CD14-positive monocyte (primary cell): ENCODE results near the gene TNXB. TPM values are rescaled to one million over a fixed set of nuclear protein-coding genes. Genes with fewer than 3 reads are reported as not detected.

ENCODE experiments used
- DNase-seq, 3 donors: peaks; one replicate each; pipeline ENCODE4 v3.0.0-alpha.2; 2011 to 2022
- H2AFZ ChIP-seq: 2 replicates; pipeline ENCODE4 v1.6.0; 2012; ENCODE audit warnings: mild to moderate bottlenecking, low read depth, low read length, inconsistent platforms; ENCODE audit not compliant: insufficient read depth, poor library complexity, severe bottlenecking
- H3K27ac ChIP-seq, 2 donors: 1 replicate in 1 of 2; 2 replicates in 1 of 2; pipeline ENCODE4 v1.5.1; 2012 to 2013; ENCODE audit warnings: low read length in 2 of 2, control low read depth in 1 of 2, inconsistent platforms in 1 of 2, low read depth in 1 of 2, mild to moderate bottlenecking in 1 of 2
- H3K27me3 ChIP-seq, 2 donors: one replicate each; pipeline versions ENCODE4 v1.6.0 to v1.6.1; 2011 to 2013; ENCODE audit warnings: low read length in 2 of 2; ENCODE audit not compliant: control insufficient read depth in 2 of 2, insufficient read depth in 2 of 2
- H3K36me3 ChIP-seq, 2 donors: replicated peaks in 1 of 2; 1 replicate in 1 of 2; 2 replicates in 1 of 2; pipeline versions ENCODE4 v1.5.1 to v1.6.1; 2012 to 2013; ENCODE audit warnings: low read length in 2 of 2, control low read depth in 1 of 2, inconsistent platforms in 1 of 2, mild to moderate bottlenecking in 1 of 2; ENCODE audit not compliant: insufficient read depth in 2 of 2, control insufficient read depth in 1 of 2
- H3K4me1 ChIP-seq, 2 donors: 1 replicate in 1 of 2; 2 replicates in 1 of 2; pipeline versions ENCODE4 v1.5.1 to v1.6.1; 2012 to 2013; ENCODE audit warnings: low read length in 2 of 2, control low read depth in 1 of 2, inconsistent platforms in 1 of 2, mild to moderate bottlenecking in 1 of 2, moderate library complexity in 1 of 2; ENCODE audit not compliant: insufficient read depth in 2 of 2, control insufficient read depth in 1 of 2
- H3K4me2 ChIP-seq: replicated peaks from 2 replicates; pipeline ENCODE3; 2012; ENCODE audit warnings: low read length, moderate library complexity, mild to moderate bottlenecking; ENCODE audit not compliant: poor library complexity, severe bottlenecking; ENCODE audit errors: extremely low read depth
- H3K4me3 ChIP-seq, 3 experiments: fragments of 200-600 bp in 1 of 3; sonication (generic) in 1 of 3; replicated peaks in 1 of 3; 1 replicate in 2 of 3; 2 replicates in 1 of 3; pipeline ENCODE4 v1.5.1; 2011 to 2013; ENCODE audit warnings: low read length in 3 of 3, mild to moderate bottlenecking in 3 of 3, control low read depth in 2 of 3, low read depth in 2 of 3, inconsistent platforms in 1 of 3, moderate library complexity in 1 of 3
- H3K79me2 ChIP-seq: 2 replicates; pipeline ENCODE4 v1.6.0; 2012; ENCODE audit warnings: mild to moderate bottlenecking, control low read depth, inconsistent platforms, low read length, moderate library complexity; ENCODE audit not compliant: insufficient read depth
- H3K9ac ChIP-seq: 2 replicates; pipeline ENCODE4 v1.6.0; 2017; ENCODE audit warnings: low read length, mild to moderate bottlenecking; ENCODE audit not compliant: insufficient read depth, poor library complexity, severe bottlenecking
- H3K9me3 ChIP-seq, 2 donors: replicated peaks in 1 of 2; 1 replicate in 1 of 2; 2 replicates in 1 of 2; pipeline versions ENCODE4 v1.5.1 to v1.6.1; 2012 to 2013; ENCODE audit warnings: low read length in 2 of 2, control low read depth in 1 of 2; ENCODE audit not compliant: control insufficient read depth in 1 of 2, insufficient read depth in 1 of 2
- H4K20me1 ChIP-seq: 2 replicates; pipeline ENCODE4 v1.6.0; 2012; ENCODE audit warnings: mild to moderate bottlenecking, low read length, control low read depth, moderate library complexity; ENCODE audit not compliant: insufficient read depth
- H3K27ac Mint-ChIP-seq, 7 donors: one replicate each; pipeline ENCODE4 v1.8.0; 2020; ENCODE audit warnings: mild to moderate bottlenecking in 7 of 7, mixed read lengths in 7 of 7, moderate library complexity in 6 of 7, inconsistent platforms in 2 of 7
- H3K27me3 Mint-ChIP-seq, 3 donors: one replicate each; pipeline ENCODE4 v1.8.0; 2021 to 2022; ENCODE audit warnings: low read depth in 3 of 3, mild to moderate bottlenecking in 3 of 3, mixed read lengths in 3 of 3, moderate library complexity in 3 of 3, inconsistent platforms in 1 of 3
- H3K36me3 Mint-ChIP-seq, 2 donors: one replicate each; pipeline ENCODE4 v1.8.0; 2020; ENCODE audit warnings: mixed read lengths in 2 of 2, inconsistent platforms in 1 of 2, mild to moderate bottlenecking in 1 of 2
- H3K4me1 Mint-ChIP-seq: one replicate; pipeline ENCODE4 v1.8.0; 2020; ENCODE audit warnings: mild to moderate bottlenecking, mixed read lengths
- H3K4me3 Mint-ChIP-seq, 2 donors: one replicate each; pipeline ENCODE4 v1.8.0; 2020; ENCODE audit warnings: mild to moderate bottlenecking in 2 of 2, mixed read lengths in 2 of 2, moderate library complexity in 1 of 2
- H3K9me3 Mint-ChIP-seq, 7 donors: one replicate each; pipeline ENCODE4 v1.8.0; 2020 to 2022; ENCODE audit warnings: mixed read lengths in 7 of 7, mild to moderate bottlenecking in 6 of 7, moderate library complexity in 6 of 7, inconsistent platforms in 2 of 7
- CTCF ChIP-seq: fragments of 200-600 bp; IDR thresholded peaks from one replicate; pipeline ENCODE4 v1.8.0; 2022; ENCODE audit warnings: antibody characterized with exemption, mild to moderate bottlenecking
- WGBS: methylation state at CpG from one replicate; pipeline ENCODE4 v1.1.5; 2013; ENCODE audit warnings: missing lambda C conversion rate; ENCODE audit not compliant: insufficient coverage; 5-methylcytosine and 5-hydroxymethylcytosine counted together
- intact Hi-C, 2 donors: fragments of 100-400 bp; cut with micrococcal nuclease; formaldehyde crosslinking; loops; one replicate each; pipeline versions ENCODE4 v1.15.0 to v1.15.1; 2023
- polyA plus RNA-seq, 3 donors: library from polyadenylated mRNA; depleted of rRNA in 1 of 3; unstranded in 2 of 3; stranded (reverse) in 1 of 3; fragments of 300-500 nt in 2 of 3; fragments of >200 nt in 1 of 3; fragmentation: Illumina TruSeq in 2 of 3; gene quantifications; 1 replicate in 2 of 3; 2 replicates in 1 of 3; pipeline ENCODE4 v1.2.3, GENCODE V29; 2012 to 2021

TNXB gene
- polyA plus RNA-seq, 3 donors = 1.2 TPM; not detected in 2

GRCh38 chr6:32081168-32081990 is 27.8 kb downstream of the TNXB start:
- intact Hi-C loops = no loop called here
- Histone ChIP-seq H3K27me3 (peaks cover 0 to 10% of the 10 kb centered on the region in 2 donors), H3K9me3 (no peaks in the 10 kb centered on the region), H3K27ac (no peak overlapping the region), H3K4me3 (no peak overlapping the region), H3K4me2 (no peak overlapping the region), H3K4me1 (no peaks in the 10 kb centered on the region), H4K20me1 (no peaks in the 10 kb centered on the region), H3K36me3 (no peaks in the 10 kb centered on the region), H2AFZ (no peak overlapping the region), H3K79me2 (no peaks in the 10 kb centered on the region), H3K9ac (no peak overlapping the region)
- H3K4me3 Mint-ChIP-seq = no peak overlapping the region
- no peaks in the 10 kb centered on the region for H3K36me3 Mint-ChIP-seq
- peaks cover 0 to 3% (median 0%) of the 10 kb centered on the region in 7 donors for H3K9me3 Mint-ChIP-seq
- WGBS = 87% methylated on average over 20 of the region's 22 CpGs
- no peak overlapping the region for H3K27ac Mint-ChIP-seq
- TF ChIP-seq CTCF = no peak
- H3K27me3 Mint-ChIP-seq = peaks cover 13 to 38% (median 24%) of the 10 kb centered on the region in 3 donors
- no peak for DNase-seq
- H3K4me1 Mint-ChIP-seq = no peaks in the 10 kb centered on the region

- Histone ChIP-seq H3K27ac (no peak overlapping the region), H3K36me3 (no peaks in the 10 kb centered on the region), H3K9ac (no peak overlapping the region), H3K4me1 (no peaks in the 10 kb centered on the region), H3K4me3 (no peak overlapping the region), H2AFZ (no peak overlapping the region), H3K4me2 (no peak overlapping the region), H4K20me1 (no peaks in the 10 kb centered on the region), H3K9me3 (no peaks in the 10 kb centered on the region), H3K79me2 (no peaks in the 10 kb centered on the region), H3K27me3 (peaks cover 0 to under 1% of the 10 kb centered on the region in 2 donors)
- DNase-seq = no peak
- H3K27me3 Mint-ChIP-seq = peaks cover 5 to 29% (median 24%) of the 10 kb centered on the region in 3 donors
- no peak overlapping the region for H3K27ac Mint-ChIP-seq
- no peaks in the 10 kb centered on the region for H3K36me3 Mint-ChIP-seq
- H3K4me1 Mint-ChIP-seq = no peaks in the 10 kb centered on the region
- intact Hi-C loops = no loop called here
- WGBS = no CpG with 5 or more reads among the region's 7 CpGs
- H3K4me3 Mint-ChIP-seq = no peak overlapping the region
- peaks cover 0 to 2% (median 0%) of the 10 kb centered on the region in 7 donors for H3K9me3 Mint-ChIP-seq
- no peak for TF ChIP-seq CTCF
Measured at GRCh38 chr6:32079566-32080290, 29.4 kb downstream of the TNXB start.
